ENCODE results near the gene LY9.

Gene LY9

DNA sequence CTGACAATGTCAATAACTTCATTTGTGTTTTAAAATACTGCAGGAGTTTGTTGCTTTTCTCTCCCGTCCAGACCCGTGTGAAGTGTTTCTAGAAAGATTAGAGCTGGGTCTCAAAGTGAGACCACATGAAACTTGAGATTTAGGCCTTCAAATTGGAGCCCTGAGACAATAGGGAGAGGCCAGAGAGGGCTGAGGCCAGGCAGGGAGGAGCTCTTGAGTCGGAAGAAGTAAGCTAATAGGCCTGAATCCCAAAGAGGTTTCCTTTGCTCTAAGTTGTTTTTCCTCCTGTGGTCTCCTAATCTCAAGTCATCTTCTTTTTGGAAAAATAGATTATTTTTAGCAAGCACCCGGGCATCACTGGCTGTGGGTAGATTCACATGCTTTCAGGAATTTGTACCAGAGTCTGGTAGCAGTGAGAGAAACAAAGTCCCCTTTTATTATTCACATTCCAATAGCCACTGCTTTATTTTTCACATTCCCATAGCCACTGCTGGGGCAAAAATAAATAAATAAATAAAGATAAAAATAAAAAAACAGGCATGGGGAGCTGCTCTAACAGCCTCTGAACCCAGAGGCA, 41.1 kb downstream of the LY9 start:
- no peak for DNase-seq (ENCODE audit: low read depth)

DNA sequence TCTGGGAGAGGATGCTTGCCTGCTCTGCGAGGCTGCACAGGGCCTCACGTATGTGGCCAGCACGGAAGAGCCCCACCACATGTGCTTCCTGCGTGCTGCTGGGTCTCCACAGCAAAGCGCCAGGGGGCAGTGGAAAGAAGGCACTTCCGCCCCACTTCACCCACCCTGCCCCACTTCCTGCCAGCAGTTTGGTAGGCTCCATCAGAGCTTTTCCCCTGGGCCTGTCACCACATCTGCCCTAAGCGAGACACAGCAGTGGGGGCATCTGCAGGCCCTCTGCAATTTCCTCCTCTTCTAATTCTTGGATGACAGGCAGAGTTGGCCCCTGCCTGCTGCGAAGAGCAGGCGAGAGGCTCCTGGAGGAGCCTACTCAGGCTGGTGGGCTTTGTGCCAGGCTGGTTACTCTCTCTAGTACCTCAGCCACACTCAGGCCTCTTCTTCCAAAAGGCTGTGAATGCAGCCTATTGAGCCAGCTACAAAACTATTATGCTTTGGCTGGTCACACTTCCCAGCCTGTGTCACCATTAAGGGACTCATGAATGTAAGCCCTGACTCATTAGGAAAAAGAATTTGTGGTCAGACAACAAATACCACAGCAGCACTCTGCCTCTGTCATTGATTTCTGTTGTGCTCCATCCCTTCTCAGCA, 41.7 kb downstream of the LY9 start:
- DNase-seq (ENCODE audit: low read depth) = no peak

DNA sequence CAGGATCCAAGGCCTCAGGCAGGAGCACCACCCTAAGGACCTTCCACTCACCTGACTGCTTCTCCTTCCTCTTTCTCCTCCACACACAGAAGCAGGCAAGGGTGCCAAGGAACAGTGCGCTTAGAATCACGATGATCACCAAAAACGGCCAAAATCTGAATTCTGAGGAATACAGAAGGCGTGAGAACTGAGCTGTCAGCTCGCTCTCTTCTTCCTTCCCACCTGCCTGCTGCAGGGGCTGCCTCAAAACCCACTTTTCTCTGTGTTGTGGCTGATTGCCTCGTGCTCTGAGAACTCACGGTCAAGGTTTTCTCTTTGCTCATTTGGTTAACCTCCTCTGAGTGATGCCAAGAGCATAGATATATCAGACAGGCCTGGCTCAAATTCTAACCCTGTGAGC, 42.9 kb downstream of the LY9 start:
- DNase-seq (ENCODE audit: low read depth) = no peak

DNA sequence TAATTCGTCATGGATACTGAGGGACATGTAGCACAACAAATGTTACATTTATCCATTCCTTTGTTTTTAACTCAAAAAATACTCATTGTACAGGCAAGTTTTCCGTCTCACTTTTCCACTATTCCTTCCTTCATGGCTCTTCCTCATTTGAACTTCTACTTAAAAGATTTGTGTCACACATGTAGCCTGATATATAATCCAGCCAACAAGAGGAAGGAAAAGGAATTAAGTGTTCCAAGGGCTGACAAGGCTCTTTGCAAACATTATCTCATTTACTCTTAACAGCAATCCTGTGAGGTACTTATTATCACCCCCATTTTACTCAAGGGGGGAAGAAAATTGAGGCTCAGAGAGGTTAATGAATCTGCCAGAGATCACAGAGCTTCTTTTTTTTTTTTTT, 43.8 kb downstream of the LY9 start:
- DNase-seq (ENCODE audit: low read depth) = no peak

DNA sequence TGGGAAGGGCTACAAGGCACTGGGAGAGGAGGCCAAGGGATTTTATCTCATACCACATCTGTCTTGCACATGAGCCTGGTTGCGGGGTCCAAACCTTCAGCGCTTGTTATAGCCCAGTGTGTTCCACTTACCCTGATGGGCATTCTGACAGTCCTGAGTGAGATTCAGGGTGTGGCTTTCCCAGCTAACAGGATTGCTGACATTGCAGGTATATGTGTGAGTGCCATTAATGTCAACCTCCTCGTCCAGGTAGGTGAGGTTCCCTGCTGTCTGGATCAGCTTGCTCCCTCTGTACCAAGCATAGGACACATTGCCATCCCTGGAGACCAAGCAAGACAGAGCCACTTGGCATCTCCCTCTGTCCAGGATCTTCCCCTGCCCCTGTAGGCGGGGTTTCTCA, 45.1 kb downstream of the LY9 start:
- no peak for DNase-seq (ENCODE audit: low read depth)

DNA sequence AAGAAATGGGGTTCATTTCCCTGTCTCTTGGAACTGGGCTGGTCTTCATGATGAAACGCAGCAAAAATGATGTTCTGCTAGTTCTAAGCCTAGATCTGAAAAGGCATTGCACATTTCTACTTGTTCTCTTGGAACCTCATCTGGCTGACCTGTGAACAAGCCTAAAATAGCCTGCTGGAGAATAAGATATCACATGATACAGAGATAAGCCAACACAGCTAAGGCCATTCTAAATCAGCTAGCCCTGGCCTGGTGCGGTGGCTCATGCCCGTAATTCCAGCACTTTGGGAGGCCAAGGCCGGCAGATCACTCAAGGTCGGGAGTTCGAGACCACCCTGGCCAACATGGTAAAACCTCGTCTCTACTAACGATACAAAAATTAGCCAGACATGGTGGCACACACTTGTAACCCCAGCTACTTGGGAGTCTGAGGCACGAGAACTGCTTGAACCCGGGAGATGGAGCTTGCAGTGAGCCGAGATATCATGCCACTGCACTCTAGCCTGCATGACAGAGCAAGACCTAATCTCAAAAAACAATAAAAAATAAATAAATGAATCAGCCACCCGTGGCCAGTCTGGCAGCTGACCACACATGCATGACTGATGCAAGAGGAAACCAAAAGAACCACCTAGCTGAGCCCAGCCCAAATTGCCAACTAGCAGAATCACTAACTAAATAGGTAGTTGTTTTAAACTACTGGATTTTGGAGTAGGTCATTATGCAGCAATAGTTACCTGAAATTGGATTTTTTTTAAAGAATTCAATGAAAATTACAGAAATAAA, 48.7 kb downstream of the LY9 start:
- DNase-seq (ENCODE audit: low read depth) = no peak

DNA sequence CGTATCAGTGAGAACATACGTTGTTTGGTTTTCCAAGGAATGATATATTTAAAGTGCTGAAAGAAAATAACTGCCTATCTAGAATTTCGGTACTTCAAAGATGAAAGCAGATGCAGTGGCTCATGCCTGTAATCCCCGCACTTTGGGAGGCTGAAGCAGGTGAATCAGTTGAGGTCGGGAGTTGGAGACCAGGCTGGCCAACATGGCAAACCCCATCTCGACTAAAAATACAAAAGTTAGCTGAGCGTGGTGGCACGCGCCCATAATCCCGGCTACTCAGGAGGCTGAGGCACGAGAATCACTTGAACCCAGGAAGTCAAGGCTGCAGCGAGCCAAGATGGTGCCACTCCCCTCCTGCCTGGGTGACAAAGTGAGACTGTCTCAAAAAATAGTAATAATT, 50.3 kb downstream of the LY9 start:
- DNase-seq (ENCODE audit: low read depth) = no peak

DNA sequence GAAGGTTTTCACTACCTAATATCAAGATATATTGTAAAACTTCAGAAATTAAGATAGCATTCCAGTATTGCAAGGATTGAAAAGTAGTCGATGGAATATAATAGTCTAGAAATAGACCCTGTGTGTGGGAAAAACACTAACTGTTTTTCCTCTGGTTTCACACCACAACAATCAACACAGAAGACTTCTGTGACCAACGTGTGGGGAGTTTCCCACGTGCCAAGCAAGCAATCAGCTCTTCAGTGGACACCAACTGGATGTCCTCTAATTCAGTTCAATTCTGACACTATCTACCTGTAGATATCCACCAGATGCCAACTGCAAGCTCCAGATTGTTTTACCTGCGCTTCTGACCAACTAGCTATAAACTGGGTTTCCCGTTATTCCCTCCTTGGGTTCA, 54.6 kb downstream of the LY9 start:
- DNase-seq (ENCODE audit: low read depth) = no peak

DNA sequence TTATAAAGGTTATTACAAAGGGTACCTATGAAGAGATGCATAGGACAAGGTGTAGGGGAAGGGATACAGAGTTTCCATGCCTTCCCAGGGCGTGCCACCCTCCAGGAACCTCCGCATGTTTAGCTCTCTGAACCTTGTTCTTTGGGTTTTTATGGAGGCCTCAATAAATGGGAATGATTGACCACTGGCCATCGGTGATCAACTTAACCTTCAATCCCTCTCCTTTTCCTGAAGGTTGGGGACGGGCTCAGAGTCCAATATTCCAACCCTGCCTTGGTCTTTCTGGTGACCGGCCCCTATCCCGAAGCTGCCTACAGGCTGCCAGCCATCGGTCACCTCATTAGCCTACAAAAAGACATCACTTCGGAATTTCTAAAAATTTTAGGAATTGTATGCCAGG, 55.0 kb downstream of the LY9 start:
- no peak for DNase-seq (ENCODE audit: low read depth)

DNA sequence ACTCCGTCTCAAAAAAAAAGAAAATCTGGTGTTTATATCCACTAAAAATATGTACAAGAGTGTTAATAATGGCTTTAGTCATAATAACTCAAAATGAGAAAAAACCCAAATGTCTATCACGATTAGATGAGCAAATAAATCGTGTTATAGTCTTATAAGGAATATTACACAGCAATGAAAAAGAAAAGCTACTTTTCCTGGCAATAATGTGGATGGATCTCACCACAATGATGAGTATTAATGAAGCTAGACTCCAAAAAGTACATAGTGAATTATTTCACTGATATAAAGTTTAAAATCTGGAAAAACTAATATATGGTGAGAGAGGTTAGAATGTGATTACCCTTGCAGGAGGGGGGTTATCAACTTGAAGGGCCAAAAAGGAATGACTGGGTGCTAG, 57.0 kb downstream of the LY9 start:
- DNase-seq (ENCODE audit: low read depth) = no peak

DNA sequence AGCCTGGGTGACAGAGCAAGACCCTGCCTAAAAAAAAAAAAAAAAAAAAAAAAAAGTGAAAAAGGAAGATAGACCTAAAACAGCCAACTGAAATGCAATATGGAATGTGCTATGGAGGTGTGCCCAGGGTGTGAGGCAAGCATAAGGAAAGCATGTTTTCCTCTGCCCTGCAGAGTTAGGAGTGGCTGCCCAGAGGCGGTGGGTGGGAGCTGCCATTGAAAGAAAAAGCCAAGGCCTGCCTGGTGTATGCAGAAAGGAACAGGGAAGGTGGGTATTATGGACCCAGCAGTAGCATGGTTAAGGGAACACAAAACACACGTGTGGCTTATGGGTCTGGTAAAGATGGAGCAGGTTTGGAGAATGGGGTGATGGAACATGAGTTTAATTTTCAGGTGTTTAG, 57.8 kb downstream of the LY9 start:
- DNase-seq (ENCODE audit: low read depth) = no peak

DNA sequence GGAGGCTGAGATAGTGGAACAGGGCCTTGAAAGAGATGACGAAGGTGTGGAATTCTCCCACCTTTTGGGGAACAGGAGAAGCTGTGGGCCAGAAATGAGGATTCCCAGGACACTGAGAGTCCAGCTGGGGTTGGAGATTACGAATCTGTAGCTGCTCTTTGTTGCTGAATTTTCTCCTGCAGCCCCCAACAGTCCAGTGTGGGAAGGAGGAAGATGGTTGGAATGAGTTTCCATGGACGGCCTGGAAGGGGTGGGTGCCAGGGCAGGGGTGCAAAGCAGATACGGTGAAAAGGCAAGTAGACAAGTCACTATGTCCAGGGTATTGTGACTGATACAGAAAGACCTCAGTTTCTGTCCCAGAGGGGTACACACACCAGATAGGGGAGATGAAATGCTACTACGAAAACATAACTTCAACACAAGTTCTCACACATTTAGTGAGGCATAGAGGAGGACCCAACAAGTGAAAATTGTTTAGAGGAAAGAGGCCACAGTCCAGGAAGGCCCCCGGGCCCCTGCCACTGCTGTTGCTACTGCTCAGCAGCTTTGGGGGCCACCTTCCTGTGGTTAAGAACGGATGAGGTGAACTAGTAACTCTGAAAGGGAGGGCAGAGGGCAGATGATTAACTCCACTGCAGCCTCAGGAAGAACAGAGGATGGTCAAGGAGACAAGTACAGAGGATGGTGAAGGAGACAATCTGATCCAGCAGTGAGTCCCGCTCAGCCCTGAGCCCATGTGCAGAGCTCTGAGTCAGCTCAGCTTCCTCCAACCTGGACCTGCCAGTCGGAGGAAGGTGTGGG, 59.4 kb downstream of the LY9 start:
- DNase-seq (ENCODE audit: low read depth) = no peak

DNA sequence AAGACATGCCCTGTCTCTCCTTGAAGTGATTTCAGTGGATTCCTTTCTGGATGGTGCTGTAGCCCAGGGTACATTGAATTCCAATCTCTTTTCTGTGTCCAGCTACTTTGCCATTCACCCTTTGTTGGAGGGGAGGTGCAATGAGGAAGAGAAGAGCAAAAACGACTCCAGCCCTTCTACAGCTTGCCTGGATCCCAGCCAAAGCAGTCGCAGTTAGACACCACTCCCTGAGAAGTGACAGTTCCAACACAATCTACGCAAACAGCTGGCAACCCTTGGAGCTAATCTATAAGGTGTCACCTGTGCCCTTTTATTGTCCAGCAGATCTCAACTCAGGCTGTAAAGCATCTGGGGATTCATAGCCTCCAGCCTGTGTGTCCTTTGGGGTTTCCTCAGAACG, 62.1 kb downstream of the LY9 start:
- no peak for DNase-seq (ENCODE audit: low read depth)

DNA sequence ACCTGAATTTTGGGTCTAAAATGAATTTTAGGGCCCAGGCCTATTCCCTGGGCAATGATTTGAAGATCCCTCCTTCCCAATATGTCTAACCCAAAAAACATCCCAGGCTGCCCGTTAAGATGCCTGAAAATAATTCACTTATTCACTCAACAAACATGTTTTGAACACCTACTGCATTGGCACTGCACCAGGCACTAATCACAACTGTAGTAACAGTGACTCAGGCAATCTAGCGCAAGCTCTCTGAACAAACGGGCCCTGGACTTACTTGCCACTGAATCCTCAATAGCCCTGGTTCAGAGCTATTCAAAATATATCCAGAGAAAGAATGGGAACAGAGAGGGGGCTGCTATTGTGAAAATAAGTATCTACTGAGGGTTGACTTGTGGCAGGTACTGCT, 62.5 kb downstream of the LY9 start:
- no peak for DNase-seq (ENCODE audit: low read depth)

DNA sequence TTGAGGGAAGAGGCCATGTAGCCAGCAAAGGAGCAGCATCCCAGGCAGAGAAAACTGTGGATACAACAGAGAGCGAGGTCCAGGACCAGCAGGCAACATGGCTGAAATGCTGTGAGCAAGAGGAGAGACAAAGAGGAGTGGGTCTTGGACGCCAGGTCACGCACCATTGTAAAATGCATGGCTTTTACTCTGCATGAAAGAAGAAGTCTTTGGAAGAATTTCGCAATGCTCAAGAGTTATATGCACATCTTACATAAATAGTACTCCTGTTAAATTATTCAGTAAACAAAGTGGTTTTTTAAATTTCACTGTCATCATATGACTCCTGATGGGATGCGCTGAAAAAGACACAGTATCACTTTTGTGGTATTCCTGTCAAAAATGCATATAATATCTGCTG, 63.2 kb downstream of the LY9 start:
- no peak for DNase-seq (ENCODE audit: low read depth)

DNA sequence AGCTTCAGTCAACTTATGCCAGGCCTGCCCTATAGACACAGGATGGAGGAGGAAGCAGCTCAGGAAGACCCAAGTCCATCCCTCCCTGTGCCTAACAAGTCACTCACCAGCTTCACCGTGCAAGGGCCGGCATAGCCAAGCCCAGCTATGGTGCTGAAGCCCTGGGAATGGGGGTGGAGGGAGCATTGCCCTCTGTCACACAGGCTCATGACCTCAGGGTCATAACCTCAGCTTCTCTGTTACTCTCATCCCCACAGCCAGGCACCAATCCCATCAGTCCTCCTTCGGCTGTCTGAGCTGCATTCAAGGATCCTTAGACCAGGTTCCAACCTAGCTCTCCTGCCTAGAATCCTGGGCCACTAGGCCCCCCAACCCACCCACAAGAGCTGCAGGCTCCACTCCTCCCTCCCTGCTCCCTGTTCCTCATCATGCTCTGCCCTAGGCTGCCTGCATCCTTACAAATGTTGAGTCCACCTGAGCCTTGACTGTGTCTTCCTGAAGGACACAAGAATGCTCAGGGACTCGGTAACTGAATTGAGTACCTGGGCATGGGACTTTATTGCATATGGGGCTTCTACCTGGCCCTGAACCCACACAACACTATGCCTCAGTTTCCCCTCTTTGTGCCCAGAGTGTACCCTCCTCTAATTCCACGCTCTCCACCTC, 65.0 kb downstream of the LY9 start:
- no peak for DNase-seq (ENCODE audit: low read depth)

DNA sequence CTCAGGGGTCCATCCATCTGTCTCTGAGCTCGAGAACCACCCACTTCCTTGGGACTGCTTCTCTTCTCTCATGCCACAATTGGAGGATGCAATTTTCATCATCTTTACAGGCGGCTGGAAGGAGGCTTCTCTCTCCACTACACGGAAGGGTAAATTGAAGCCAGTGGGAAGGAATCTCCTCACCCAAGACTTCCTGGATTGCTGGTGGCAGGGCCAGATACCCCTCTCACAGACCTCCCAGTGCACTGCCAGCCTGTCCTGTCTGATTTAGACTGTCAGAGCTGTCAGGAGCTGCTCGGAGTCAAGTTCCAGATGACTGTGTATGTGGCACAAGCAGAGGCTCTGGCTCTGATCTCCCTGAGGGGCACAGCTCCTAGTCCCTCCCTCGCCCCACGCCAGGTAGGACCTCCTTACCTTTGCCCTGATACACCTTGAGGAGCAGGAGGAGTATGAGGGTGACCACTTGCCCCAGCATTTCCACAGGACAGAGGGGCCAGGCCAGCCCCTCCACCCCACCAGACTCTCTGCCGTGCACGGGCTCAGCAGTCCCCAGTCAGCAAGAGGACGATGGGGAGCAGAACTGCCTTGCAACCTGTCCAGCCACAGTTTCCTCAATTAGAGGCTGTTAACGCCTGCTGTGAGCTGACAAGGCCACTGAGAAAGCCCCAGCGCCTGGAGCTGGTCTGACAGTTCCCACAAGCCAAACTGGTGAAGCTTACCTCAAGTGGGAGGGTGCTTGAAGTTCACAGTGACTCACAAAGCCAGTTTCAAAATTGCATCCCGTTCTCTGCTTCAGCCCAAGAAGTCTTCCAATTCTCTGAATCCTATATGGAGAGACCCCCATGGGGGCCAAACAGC, 66.5 kb downstream of the LY9 start, which contains the start of gene CD244:
Gene CD244 (minus strand): TSS at position 685 of the 858 bp plus-strand sequence. CDS start 210 bp downstream, at position 475.
- DNase-seq (ENCODE audit: low read depth) = no peak

DNA sequence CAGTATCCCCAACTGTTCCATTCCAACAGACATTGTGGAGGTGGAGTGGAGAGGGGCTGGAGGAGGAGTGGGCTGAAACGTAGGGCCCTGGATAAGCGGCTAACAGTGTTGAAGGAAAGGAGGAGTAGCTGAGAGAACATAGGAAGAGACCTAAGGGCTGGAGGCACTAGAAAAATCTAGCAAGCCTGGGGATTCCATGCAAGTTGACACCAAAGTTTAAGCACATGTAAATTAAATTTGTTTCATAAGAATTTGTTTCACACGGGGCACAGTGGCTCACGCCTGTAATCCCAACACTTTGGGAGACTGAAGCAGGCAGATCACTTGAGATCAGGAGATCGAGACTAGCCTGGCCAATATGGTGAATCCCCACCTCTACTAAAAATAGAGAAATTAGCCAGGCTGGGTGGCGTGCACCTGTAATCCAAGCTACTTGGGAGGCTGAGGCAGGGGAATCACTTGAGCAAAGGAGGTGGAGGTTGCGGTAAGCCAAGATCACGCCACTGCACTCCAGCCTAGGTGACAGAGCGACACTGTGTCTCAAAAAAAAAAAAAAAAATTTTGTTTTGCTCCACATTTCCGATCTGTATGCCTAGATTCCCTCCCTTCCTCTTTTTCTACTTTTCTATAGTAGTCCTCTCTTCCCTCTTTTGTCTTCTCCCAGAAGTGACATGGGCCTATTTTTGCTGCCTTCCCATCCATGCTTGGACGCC, 67.2 kb downstream of the LY9 start:
- no peak for DNase-seq (ENCODE audit: low read depth)

DNA sequence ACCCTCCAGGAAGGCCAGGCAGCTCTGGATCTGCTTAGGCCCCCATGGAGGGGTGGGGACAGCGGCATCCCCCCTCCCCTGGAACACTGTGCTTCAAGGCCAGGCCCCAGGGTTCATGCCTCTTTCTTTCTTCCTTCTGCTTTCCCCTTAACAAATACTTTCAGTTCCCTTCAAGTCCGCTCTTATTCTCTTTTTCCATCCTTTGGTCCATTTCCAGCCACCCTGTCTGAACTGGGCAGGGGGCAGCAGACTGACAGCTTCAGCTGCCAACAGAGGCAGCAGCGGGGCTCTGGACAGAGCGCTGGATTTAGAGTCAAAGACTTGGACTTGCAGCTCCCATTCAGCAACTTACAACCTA, 67.8 kb downstream of the LY9 start:
- DNase-seq (ENCODE audit: low read depth) = no peak

DNA sequence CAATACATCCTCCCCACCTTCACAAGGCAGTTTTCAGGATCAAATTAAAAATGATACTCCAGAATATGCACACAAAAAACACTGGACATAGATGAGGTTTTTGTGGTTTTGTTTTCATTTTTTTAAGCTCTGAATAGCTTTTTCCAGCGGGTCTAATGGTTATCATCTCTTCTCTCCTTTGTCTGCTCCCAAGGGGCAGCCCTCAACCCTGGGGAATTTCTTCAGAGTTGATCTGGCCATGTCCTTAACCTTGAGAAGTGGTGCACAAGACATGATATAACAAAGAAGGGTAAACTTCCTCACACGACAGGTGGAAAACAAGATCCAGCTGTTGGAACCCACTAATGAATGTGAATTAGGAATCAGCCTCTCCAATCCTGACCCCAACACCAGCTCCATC, 68.2 kb downstream of the LY9 start:
- DNase-seq (ENCODE audit: low read depth) = no peak

DNA sequence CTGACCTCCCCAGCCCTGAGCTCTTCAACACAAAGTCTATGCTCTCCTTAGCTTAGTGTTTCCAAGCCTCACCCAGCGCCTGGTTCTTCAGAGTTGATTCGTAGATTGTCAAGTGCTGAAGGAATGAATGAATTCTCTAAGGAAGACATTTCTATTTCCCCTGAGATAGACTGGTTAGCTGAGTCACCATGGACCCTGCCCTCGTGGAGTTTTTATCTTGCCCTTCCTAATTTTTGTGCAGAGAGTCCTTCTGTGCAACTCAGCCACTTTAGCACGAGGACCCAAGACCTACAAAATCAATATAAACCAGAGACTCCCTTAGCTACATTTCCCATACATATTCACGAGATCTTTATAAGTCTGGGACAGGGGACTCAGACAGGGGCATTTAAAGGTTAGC, 69.4 kb downstream of the LY9 start:
- DNase-seq (ENCODE audit: low read depth) = no peak

Measured in HS-5 (cell line).